GM18858 (cell line): ENCODE results near the gene AOC2.

ENCODE experiments used
- ATAC-seq: cut with Tn5 transposase; IDR thresholded peaks from one replicate; pipeline ENCODE4 v1.9.1; 2021; ENCODE audit not compliant: unreplicated experiment

Gene AOC2

GRCh38 chr17:42844271-42844670 is at the start of gene AOC2:
Gene AOC2 (plus strand): TSS chr17:42844580. CDS start chr17:42844627, 47 bp downstream.
- ATAC-seq = no peak

GRCh38 chr17:42795061-42795460 is 49.3 kb upstream of the AOC2 start:
- no peak for ATAC-seq

- no peak for ATAC-seq
These were observed 48.9 kb upstream of the AOC2 start for GRCh38 chr17:42795465-42795864.

- no peak for ATAC-seq
These were observed 48.2 kb upstream of the AOC2 start for GRCh38 chr17:42796066-42796758.

- ATAC-seq = no peak
These were observed 47.0 kb upstream of the AOC2 start for GRCh38 chr17:42797067-42798007.

GRCh38 chr17:42798011-42798382 is 46.4 kb upstream of the AOC2 start:
- ATAC-seq = no peak

GRCh38 chr17:42798383-42799380 is 45.7 kb upstream of the AOC2 start, which contains the start of the genes CNTD1 and COA3:
Gene CNTD1 (plus strand): TSS chr17:42798861. CDS start chr17:42799068, 207 bp downstream.
Gene COA3 (minus strand): TSS chr17:42798704. CDS start chr17:42798681, 23 bp downstream.
- ATAC-seq = peak; percentile 53

GRCh38 chr17:42803074-42803883 is 41.1 kb upstream of the AOC2 start:
- ATAC-seq = no peak

- ATAC-seq = no peak
These were observed 39.4 kb upstream of the AOC2 start for GRCh38 chr17:42804918-42805367.

GRCh38 chr17:42806249-42806648 is 38.1 kb upstream of the AOC2 start:
- no peak for ATAC-seq

- no peak for ATAC-seq
These were observed 35.1 kb upstream of the AOC2 start for GRCh38 chr17:42809250-42809649.

- no peak for ATAC-seq
These were observed 29.6 kb upstream of the AOC2 start for GRCh38 chr17:42814633-42815399.

GRCh38 chr17:42817866-42818265 is 26.5 kb upstream of the AOC2 start:
- no peak for ATAC-seq

- no peak for ATAC-seq
These were observed 26.0 kb upstream of the AOC2 start for GRCh38 chr17:42818379-42818778.

GRCh38 chr17:42819939-42820535 is 24.3 kb upstream of the AOC2 start:
- ATAC-seq = no peak

GRCh38 chr17:42821176-42821575 is 23.2 kb upstream of the AOC2 start:
- no peak for ATAC-seq

- ATAC-seq = no peak
These were observed 16.9 kb upstream of the AOC2 start for GRCh38 chr17:42827472-42827871.

GRCh38 chr17:42830971-42831370 is 13.4 kb upstream of the AOC2 start:
- ATAC-seq = no peak
